Progenitor cell of endocrine pancreas (in vitro differentiated cells): Measurements from ENCODE around the gene MT2A. TPM values are rescaled to one million over a fixed set of nuclear protein-coding genes. Genes with fewer than 3 reads are reported as not detected.
A peak's percentile ranks its signal among the peaks of the same experiment; 100 is the strongest.

Experiments used
- DNase-seq: peaks from one replicate; pipeline ENCODE4 v3.0.0; 2021; ENCODE audit warnings: low spot score; ENCODE audit not compliant: unreplicated experiment
- H3K27ac Mint-ChIP-seq: 2 replicates; pipeline ENCODE4 v1.8.0; 2021; ENCODE audit warnings: mild to moderate bottlenecking, moderate library complexity, mixed read lengths
- H3K27me3 Mint-ChIP-seq: 2 replicates; pipeline ENCODE4 v1.8.0; 2021; ENCODE audit warnings: mixed read lengths
- H3K36me3 Mint-ChIP-seq: 2 replicates; pipeline ENCODE4 v1.8.0; 2022; ENCODE audit warnings: mixed read lengths; ENCODE audit not compliant: insufficient read depth
- H3K4me1 Mint-ChIP-seq: 2 replicates; pipeline ENCODE4 v1.8.0; 2021; ENCODE audit warnings: low read depth, mixed read lengths
- H3K4me3 Mint-ChIP-seq: 2 replicates; pipeline ENCODE4 v1.8.0; 2021; ENCODE audit warnings: low read depth, mild to moderate bottlenecking, moderate library complexity, mixed read lengths
- H3K9me3 Mint-ChIP-seq: 2 replicates; pipeline ENCODE4 v1.8.0; 2021; ENCODE audit warnings: low read depth, mixed read lengths
- CTCF ChIP-seq: fragments of 200-600 bp; sonication (generic); IDR thresholded peaks from one replicate; pipeline ENCODE4 v1.5.0; 2021; ENCODE audit warnings: antibody characterized with exemption, mild to moderate bottlenecking; ENCODE audit not compliant: unreplicated experiment
- total RNA-seq: library from RNA; stranded (reverse); gene quantifications from 2 replicates; pipeline ENCODE4 v1.2.1, GENCODE V29; 2021

Gene MT2A
- total RNA-seq, 1 donor from 2014 or later, result 11.5 TPM

GRCh38 chr16:56632848-56633365, 24.5 kb downstream of the MT2A start:
- H3K4me3 Mint-ChIP-seq, result peak overlapping the region; percentile 11
- no peaks in the 10 kb centered on the region for H3K36me3 Mint-ChIP-seq
- no peak overlapping the region for H3K27ac Mint-ChIP-seq
- H3K9me3 Mint-ChIP-seq, result no peaks in the 10 kb centered on the region
- no peak for DNase-seq
- H3K4me1 Mint-ChIP-seq, result peaks cover 6% of the 10 kb centered on the region
- TF ChIP-seq CTCF, result no peak
- peaks cover 93% of the 10 kb centered on the region for H3K27me3 Mint-ChIP-seq

DNA sequence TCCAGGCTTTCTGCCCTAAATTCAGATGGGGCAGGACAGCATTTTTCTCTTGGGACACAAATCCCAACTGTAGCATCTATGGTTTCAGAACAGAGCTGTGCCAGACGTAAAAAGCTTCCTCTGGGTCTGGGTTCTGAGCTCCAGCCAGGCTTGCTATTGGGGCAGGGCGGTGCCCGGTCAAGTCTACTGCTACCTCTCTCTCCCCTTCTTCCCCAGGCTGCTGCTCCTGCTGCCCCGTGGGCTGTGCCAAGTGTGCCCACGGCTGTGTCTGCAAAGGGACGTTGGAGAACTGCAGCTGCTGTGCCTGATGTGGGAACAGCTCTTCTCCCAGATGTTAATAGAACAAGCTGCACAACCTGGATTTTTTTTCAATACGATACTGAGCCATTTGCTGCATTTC, 25.2 kb downstream of the MT2A start:
- no peak overlapping the region for H3K4me3 Mint-ChIP-seq
- no peaks in the 10 kb centered on the region for H3K36me3 Mint-ChIP-seq
- H3K9me3 Mint-ChIP-seq, result no peaks in the 10 kb centered on the region
- peaks cover 6% of the 10 kb centered on the region for H3K4me1 Mint-ChIP-seq
- DNase-seq, result no peak
- no peak overlapping the region for H3K27ac Mint-ChIP-seq
- TF ChIP-seq CTCF, result no peak
- H3K27me3 Mint-ChIP-seq, result peaks cover 93% of the 10 kb centered on the region

DNA sequence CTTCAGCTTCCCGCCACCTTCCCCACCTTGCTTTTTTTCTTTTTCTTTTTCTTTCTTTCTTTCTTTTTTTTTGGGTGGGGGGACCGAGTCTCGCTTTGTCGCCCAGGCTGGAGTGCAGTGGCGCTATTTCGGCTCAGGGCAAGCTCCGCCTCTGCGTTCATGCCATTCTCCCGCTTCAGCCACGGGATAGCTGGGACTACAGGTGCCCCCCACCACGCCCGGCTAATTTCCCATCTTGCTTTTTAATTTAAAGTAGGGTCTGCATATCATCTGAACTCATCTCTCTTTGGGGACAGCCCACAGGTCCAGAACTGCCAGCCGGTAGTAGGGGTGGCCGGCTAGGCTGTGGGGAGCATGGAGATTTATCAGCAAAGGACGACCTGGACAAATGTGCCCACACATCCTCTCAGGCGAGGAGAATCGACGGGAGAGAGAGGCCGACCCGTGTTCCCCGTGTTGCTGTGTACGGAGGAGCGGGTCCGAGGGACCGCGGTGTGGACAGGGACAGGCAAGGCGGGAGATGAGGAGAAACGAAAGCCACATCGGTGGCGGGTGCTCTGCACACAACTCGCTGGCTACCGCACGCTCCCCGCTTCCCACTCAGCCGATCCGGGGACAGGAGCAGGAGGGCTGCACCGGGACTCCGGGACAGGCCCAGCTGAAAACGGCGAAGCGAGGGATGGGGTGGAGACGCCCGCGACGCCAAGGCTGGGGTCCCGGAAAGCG, 26.5 kb downstream of the MT2A start:
- Mint-ChIP-seq H3K4me3 (no peak overlapping the region), H3K4me1 (peaks cover 6% of the 10 kb centered on the region), H3K36me3 (no peaks in the 10 kb centered on the region), H3K27me3 (peaks cover 93% of the 10 kb centered on the region), H3K27ac (no peak overlapping the region), H3K9me3 (no peaks in the 10 kb centered on the region)
- DNase-seq, result no peak
- no peak for TF ChIP-seq CTCF

- Mint-ChIP-seq H3K4me1 (peaks cover 6% of the 10 kb centered on the region), H3K9me3 (no peaks in the 10 kb centered on the region), H3K4me3 (no peak overlapping the region), H3K27me3 (peaks cover 93% of the 10 kb centered on the region), H3K27ac (no peak overlapping the region), H3K36me3 (no peaks in the 10 kb centered on the region)
- TF ChIP-seq CTCF, result no peak
- no peak for DNase-seq
Measured at GRCh38 chr16:56635441-56635967, 27.1 kb downstream of the MT2A start.

- Mint-ChIP-seq H3K27ac (no peak overlapping the region), H3K4me1 (peaks cover 4% of the 10 kb centered on the region), H3K36me3 (no peaks in the 10 kb centered on the region), H3K27me3 (peaks cover 93% of the 10 kb centered on the region), H3K4me3 (no peak overlapping the region), H3K9me3 (no peaks in the 10 kb centered on the region)
- no peak for TF ChIP-seq CTCF
- DNase-seq, result no peak
Measured at GRCh38 chr16:56636616-56637413, 28.4 kb downstream of the MT2A start.
